ENCODE data around the gene GALNT13. TPM values are rescaled to one million over a fixed set of nuclear protein-coding genes. Genes with fewer than 3 reads are reported as not detected.

The GALNT13 gene
- total RNA-seq, 6 experiments from 2014 or later: not detected

GRCh38 chr2:153912798-153913396, 41.2 kb downstream of the GALNT13 start:
- DNase-seq: no peak
- no peak for TF ChIP-seq CTCF (IDR thresholded peaks at IDR 0.05)
- Mint-ChIP-seq H3K27me3 (ENCODE audit: insufficient read depth) (no peaks in the 10 kb centered on the region; the same call in 1 of the 2 replicates), H3K4me1 (ENCODE audit: low read depth) (no peaks in the 10 kb centered on the region), H3K4me3 (no peak overlapping the region), H3K9me3 (peaks cover 66% of the 10 kb centered on the region), H3K27ac (no peak overlapping the region), H3K36me3 (ENCODE audit: low read depth) (no peaks in the 10 kb centered on the region)

GRCh38 chr2:153917570-153917969, 45.8 kb downstream of the GALNT13 start:
- DNase-seq: no peak
- H3K4me1 Mint-ChIP-seq (ENCODE audit: low read depth): no peaks in the 10 kb centered on the region
- H3K27ac Mint-ChIP-seq: no peak overlapping the region
- no peaks in the 10 kb centered on the region; the same call in 1 of the 2 replicates for H3K27me3 Mint-ChIP-seq (ENCODE audit: insufficient read depth)
- no peak for TF ChIP-seq CTCF (IDR thresholded peaks at IDR 0.05)
- H3K36me3 Mint-ChIP-seq (ENCODE audit: low read depth): no peaks in the 10 kb centered on the region
- no peak overlapping the region for H3K4me3 Mint-ChIP-seq
- H3K9me3 Mint-ChIP-seq: peaks cover 44% of the 10 kb centered on the region

GRCh38 chr2:153935511-153935910, 63.8 kb downstream of the GALNT13 start:
- H3K4me1 Mint-ChIP-seq (ENCODE audit: low read depth): no peaks in the 10 kb centered on the region
- H3K4me3 Mint-ChIP-seq: no peak overlapping the region
- H3K27ac Mint-ChIP-seq: no peak overlapping the region
- DNase-seq: no peak
- H3K9me3 Mint-ChIP-seq: peaks cover 43% of the 10 kb centered on the region
- no peak for TF ChIP-seq CTCF (IDR thresholded peaks at IDR 0.05)
- peaks cover 6% of the 10 kb centered on the region; the same call in 1 of the 2 replicates for H3K36me3 Mint-ChIP-seq (ENCODE audit: low read depth)
- H3K27me3 Mint-ChIP-seq (ENCODE audit: insufficient read depth): no peaks in the 10 kb centered on the region; the same call in none of the 2 replicates

GRCh38 chr2:153939124-153939796, 67.5 kb downstream of the GALNT13 start:
- Mint-ChIP-seq H3K27ac (no peak overlapping the region), H3K27me3 (ENCODE audit: insufficient read depth) (no peaks in the 10 kb centered on the region; the same call in 1 of the 2 replicates), H3K4me1 (ENCODE audit: low read depth) (no peaks in the 10 kb centered on the region), H3K9me3 (peaks cover 29% of the 10 kb centered on the region), H3K4me3 (no peak overlapping the region), H3K36me3 (ENCODE audit: low read depth) (no peaks in the 10 kb centered on the region)
- TF ChIP-seq CTCF (IDR thresholded peaks at IDR 0.05): no peak
- DNase-seq: no peak

- H3K27me3 Mint-ChIP-seq (ENCODE audit: insufficient read depth): no peaks in the 10 kb centered on the region; the same call in 1 of the 2 replicates
These were observed 68.8 kb downstream of the GALNT13 start for GRCh38 chr2:153940511-153940910.

More at GRCh38 chr2:153940511-153940910, 68.8 kb downstream of the GALNT13 start:
- no peaks in the 10 kb centered on the region for H3K4me1 Mint-ChIP-seq (ENCODE audit: low read depth)
- H3K27ac Mint-ChIP-seq: no peak overlapping the region
- no peaks in the 10 kb centered on the region for H3K36me3 Mint-ChIP-seq (ENCODE audit: low read depth)
- H3K4me3 Mint-ChIP-seq: no peak overlapping the region
- TF ChIP-seq CTCF (IDR thresholded peaks at IDR 0.05): no peak
- DNase-seq: peak; percentile 1
- H3K9me3 Mint-ChIP-seq: peaks cover 35% of the 10 kb centered on the region
